ENCODE results near the gene AMBP. TPM values are rescaled to one million over a fixed set of nuclear protein-coding genes. Genes with fewer than 3 reads are reported as not detected.

Gene AMBP
- total and polyA plus RNA-seq, 2 of the 13 experiments (the other 11 are each of a cell fraction or from before 2014, with no cell fraction given) = 1,510 to 2,580 TPM

- TF ChIP-seq ZNF609 (CRISPR knock-in tag; IDR thresholded peaks at IDR 0.05; ENCODE audit: borderline replicate concordance) = no peak
- TF ChIP-seq ZKSCAN8 (CRISPR knock-in tag; IDR thresholded peaks at IDR 0.05; ENCODE audit: borderline replicate concordance) = no peak
- TF ChIP-seq ARID5B (CRISPR knock-in tag; IDR thresholded peaks at IDR 0.05) = no peak
- no peak for TF ChIP-seq NFKBIZ (CRISPR knock-in tag; IDR thresholded peaks at IDR 0.05)
- TF ChIP-seq THYN1 (CRISPR knock-in tag; IDR thresholded peaks at IDR 0.05; ENCODE audit: borderline replicate concordance, low read depth) = no peak
- no peak for TF ChIP-seq ZNF768 (CRISPR knock-in tag; IDR thresholded peaks at IDR 0.05)
- 0 out of 2 replicates have a peak, but pooled peaks have one; percentile 4 for TF ChIP-seq FOXA3 (CRISPR knock-in tag; IDR thresholded peaks at IDR 0.05)
- TF ChIP-seq ZNF788 (CRISPR knock-in tag; IDR thresholded peaks at IDR 0.05; ENCODE audit: borderline replicate concordance) = no peak
- no peak for TF ChIP-seq GTF3A (CRISPR knock-in tag; conservative IDR thresholded peaks at IDR 0.05)
- TF ChIP-seq ZNF691 (CRISPR knock-in tag; IDR thresholded peaks at IDR 0.05; ENCODE audit: borderline replicate concordance, low read depth) = no peak
- TF ChIP-seq CENPT (CRISPR knock-in tag; IDR thresholded peaks at IDR 0.05; ENCODE audit: low read depth) = no peak
- TF ChIP-seq CREB3 (CRISPR knock-in tag; IDR thresholded peaks at IDR 0.05) = no peak
- no peak for TF ChIP-seq DBP (CRISPR knock-in tag; IDR thresholded peaks at IDR 0.05; ENCODE audit: not compliant biosample characterization)
- no peak for TF ChIP-seq ONECUT2 (CRISPR knock-in tag; IDR thresholded peaks at IDR 0.05)
- TF ChIP-seq TIGD3 (CRISPR knock-in tag; IDR thresholded peaks at IDR 0.05; ENCODE audit: borderline replicate concordance) = no peak
These were observed 18.9 kb downstream of the AMBP start (continued) for GRCh38 chr9:114059047-114059803.
